ENCODE results near the gene PITPNC1.
"Not testable (repeated sequence)": the region's sequence is repeated elsewhere in the genome, so short reads cannot be mapped to it uniquely, and the experiment has no call there.

The PITPNC1 gene

DNA sequence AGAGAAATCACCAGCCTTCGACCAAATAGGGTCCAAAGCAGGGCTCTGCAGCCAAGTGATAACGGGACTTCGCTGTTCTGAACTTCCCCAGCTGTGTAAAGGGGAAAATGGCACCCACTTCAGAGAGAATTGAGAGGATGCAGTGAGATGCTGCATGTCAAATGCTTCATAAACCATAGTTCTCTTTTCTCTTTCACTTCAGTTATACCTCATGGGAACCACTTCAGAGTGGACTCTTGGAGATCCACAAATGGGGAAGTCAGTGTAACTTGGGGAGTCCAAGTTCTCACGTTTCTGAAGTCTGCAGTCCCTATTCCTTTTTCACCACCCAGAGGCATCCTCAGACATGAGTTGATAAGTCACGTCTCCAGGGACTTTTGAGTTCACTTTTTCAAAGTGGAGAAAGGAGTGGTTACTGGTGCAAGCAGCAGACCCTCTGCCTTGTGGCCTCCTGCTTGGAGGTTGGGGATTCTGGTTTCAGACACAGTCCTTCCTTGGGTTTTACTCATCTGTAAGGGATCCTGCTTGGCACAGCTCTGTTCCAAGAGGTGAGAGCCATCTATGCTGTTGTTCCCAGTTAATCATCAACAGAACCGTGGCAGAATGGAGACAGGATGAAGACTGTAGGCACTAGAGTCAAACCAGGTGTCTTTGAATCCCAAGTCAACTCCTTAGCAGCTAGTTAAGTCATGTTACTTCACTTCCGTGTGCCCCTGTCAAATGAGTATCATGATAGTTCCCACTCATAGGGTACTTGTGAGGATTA, 217.2 kb downstream of the PITPNC1 start:
- no peak for DNase-seq

DNA sequence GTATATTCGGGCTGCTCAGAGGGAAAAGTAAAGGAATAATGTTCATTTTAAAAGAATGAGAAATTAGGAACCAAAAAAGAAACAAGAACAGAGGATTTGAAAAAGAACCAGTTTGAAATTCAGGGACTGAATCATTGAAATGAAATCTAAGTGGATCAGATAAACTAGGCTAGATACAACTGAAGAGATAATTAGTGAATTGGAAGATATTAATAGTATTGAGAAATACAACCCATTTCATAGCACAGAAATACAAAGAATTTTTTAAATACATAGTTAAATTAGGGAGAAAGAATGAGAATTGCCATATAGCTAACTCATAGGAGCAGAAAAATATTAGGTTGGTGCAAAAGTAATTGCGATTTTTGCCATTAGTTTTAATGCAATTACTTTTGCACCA, 223.3 kb downstream of the PITPNC1 start:
- DNase-seq, result no peak

DNA sequence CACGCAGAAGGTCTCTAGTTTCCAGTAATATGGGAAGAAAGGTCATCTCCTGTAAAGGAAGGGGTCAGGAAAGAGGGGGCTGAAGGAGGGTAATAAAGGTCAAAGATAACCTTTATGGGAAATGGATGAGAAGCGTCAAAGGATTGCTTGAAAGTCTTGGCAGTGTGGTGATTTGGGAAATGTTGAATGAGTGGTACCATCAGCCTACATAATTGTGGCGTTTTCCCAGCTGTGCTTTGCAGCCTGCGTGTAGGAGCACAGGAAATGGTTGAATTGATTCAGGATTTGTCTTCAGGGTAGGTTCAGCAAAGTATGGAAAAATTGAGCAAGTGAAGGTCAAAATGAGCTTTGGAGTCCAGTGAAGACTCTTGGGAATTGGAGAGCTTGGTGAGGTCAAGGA, 224.8 kb downstream of the PITPNC1 start:
- no peak for DNase-seq

- DNase-seq, result no peak
Observed at GRCh38 chr17:67602444-67602843, 225.4 kb downstream of the PITPNC1 start.

DNA sequence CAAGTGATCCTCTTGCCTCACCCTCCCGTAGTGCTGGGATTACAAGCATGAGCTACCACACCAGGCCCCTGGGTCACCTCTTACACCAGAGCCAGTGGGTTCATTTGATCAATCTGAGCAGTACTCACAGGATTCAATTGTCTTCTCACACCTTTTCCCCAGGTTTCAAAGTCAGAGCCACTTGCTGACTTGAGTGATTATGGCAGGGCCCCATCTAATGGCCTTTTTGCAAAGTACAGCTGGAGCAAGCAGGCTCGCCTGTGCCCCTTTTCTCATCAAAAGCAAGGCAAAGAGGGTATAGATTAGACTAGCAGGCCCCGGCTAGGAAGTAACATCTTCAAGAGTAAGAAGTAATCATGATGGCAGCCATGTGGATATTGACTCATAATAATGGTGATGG, 225.9 kb downstream of the PITPNC1 start:
- DNase-seq, result peak; percentile 51

GRCh38 chr17:67605256-67605912, 228.3 kb downstream of the PITPNC1 start:
- DNase-seq, result no peak

GRCh38 chr17:67606471-67606870, 229.4 kb downstream of the PITPNC1 start:
- no peak for DNase-seq

GRCh38 chr17:67606896-67607604, 230.0 kb downstream of the PITPNC1 start:
- no peak for DNase-seq

DNA sequence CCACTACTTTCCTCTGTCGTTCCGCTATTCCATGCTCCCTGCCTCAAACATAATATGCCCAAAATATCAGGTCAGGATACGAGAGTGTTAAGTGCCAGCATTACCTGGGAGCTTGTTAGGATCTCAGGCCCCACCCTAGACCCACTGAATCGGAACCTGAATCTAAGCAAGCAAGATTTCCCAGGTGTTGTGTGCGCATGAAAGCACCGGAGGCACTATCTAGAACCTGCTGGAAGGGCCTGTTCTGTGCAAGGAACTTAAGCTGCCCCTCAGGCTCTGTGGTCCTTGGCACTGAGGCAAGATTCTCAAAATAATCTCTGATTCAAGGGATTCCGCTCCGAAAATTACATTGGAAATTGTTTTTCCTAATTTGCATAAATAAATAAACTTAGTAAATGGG, 233.0 kb downstream of the PITPNC1 start:
- DNase-seq, result no peak

DNA sequence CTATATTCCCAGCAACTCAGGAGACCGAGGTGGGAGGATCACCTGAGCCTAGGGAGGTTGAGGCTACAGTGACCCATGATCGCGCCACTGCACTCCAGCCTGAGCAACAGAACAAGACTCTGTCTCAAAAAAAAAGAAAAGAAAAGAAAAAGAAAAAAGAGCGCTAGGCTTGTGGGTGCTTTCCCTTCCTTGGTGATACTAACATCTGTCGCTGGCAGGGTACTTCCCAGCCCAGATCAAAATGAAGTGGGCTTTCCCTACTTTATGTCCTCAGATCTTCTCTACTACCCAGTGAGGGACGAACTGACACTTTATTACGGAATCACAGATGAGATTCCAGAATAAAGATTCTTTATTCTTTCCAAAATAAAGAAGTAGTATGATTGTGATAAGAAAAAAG, 236.9 kb downstream of the PITPNC1 start:
- no peak for DNase-seq

- no peak for DNase-seq
Observed at GRCh38 chr17:67615011-67615561, 238.0 kb downstream of the PITPNC1 start.

GRCh38 chr17:67615736-67616135, 238.7 kb downstream of the PITPNC1 start:
- DNase-seq, result no peak

DNA sequence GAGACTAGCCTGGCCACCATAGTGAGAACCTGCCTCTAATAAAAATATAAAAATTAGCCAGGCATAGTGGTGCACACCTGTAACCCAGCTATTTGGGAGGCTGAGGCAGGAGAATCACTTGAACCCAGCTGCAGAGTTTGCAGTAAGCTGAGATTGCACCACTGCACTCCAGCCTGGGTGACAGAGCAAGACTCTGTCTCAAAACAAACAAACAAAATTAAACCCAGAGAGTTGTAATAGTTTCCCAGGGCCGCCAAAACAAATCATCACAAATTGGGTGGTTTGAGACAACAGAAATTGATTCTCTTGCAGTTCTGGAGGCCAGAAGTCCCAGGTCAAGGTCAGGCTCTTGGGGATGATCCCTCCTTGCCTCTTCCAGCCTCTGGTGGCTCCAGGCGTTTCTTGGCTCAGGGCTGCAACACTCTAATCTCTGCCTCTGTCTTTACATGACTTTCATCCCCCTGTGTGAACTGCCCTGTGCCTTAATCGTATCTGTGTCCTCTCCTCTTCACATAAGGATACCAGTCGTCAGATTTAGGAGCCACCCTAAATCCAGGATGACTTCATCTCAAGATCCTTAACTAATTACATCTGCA, 240.3 kb downstream of the PITPNC1 start:
- no peak for DNase-seq

- DNase-seq, result no peak
Observed at GRCh38 chr17:67619555-67619954, 242.5 kb downstream of the PITPNC1 start.

- no peak for DNase-seq
Observed at GRCh38 chr17:67620088-67620487, 243.0 kb downstream of the PITPNC1 start.

DNA sequence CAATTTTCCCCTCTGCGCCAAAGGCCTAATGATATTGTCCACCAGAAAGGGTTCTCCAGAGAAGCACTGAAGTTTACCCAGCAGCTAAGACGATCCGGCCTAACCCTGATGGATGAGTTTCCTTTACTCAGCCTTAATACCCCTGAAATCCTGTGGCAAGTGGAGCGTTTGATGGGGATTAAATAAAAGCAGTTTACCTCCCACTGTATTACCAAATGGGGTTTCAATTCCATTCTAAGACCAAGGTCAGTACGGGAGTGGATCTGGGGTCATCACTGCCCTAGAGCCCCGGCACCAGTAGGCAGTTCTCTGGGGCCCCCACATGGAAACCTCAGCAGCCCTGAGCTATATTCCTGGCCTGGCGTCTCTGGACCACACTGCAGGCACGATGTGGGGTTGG, 243.6 kb downstream of the PITPNC1 start:
- DNase-seq, result no peak

- no peak for DNase-seq
Observed at GRCh38 chr17:67623767-67624166, 246.7 kb downstream of the PITPNC1 start.

GRCh38 chr17:67624886-67625656, 248.0 kb downstream of the PITPNC1 start:
- DNase-seq, result no peak

DNA sequence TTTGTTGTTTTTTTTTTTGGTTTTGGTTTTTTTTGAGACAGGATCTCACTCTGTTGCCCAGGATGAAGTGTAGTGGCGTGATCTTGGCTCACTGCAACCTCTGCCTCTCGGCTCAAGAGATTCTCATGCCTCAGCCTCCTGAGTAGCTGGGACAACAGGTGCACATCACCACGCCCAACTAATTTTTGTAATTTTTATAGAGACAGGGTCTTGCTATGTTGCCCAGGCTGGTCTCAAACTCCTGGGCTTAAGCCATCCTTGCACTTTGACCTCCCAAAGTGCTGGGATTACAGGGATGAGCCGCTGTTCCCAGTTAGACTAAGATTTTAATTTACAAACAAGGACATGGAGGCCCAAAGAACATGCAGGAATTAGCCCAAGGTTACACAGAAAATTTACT, 248.9 kb downstream of the PITPNC1 start:
- no peak for DNase-seq

DNA sequence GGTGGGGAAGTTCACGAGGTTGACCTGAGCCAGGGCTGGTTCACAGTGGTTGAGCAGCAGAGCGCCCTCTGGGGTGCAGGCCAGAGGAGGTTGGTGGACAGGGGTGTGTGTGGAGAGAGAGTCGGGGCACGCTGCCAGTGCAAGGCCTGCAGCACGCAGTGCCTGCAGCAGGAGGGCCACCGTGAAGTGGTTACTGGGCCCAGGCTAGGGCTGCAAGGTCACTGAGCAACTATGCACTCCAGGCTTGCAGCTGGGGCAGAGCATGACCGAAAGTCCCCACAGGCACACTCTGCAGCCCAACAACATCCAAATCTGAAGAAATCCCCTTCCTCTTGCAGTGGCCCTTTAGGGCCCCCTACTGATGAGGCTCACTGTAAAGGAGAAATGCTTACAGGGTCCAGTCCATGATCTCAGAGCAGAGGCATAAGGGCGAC, 251.5 kb downstream of the PITPNC1 start:
- no peak for DNase-seq

DNA sequence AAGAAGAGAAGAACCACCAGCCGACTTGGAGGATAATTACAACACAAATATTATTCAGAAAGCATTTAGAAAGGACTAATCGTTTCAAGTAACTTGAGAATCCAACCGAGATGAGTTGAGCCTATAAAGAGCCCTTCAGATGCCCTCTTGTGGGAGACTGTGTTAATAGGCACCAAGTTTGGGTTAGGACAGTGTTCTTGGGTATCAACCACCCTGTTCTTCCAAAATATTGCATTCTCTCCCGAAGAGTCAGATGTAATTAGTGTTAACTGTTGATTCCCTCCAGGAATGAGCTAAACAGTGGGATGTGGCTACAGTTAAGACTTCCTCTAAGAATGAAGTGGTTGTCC, 252.9 kb downstream of the PITPNC1 start:
- no peak for DNase-seq

DNA sequence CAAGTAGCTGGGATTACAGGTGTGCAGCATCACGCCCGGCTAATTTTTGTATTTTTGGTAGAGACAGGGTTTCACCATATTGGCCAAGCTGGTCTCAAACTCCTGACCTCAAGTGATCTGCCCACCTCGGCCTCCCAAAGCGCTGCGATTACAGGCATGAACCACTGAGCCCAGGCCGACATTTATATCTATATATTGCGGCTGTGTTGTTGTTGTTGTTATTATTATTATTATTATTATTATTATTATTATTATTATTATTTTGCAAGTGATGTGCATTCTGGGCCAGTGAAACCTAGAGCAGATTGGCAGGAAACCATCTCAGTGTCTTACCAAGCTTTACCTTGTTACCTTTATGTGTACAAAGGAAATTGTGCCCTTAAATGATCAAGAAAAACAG, 253.8 kb downstream of the PITPNC1 start:
- DNase-seq, result not testable (repeated sequence)

DNA sequence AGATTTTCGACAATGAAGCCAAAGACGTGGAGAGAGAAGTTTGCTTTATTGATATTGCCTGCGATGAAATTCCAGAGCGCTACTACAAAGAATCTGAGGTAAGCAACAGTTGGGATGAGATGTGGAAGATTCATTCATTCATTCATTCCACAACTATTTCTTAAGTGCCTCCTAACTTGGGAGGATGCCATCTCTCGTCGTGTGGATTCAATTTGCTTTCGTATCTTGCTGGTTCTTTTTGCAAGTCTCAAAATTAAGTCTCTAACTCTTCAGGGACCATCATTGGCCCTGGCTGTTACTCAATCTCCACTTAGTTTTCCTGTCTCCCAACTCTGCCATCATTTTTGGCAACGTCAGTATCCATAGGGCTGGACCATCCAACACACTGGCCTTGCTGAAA, 255.1 kb downstream of the PITPNC1 start:
- DNase-seq, result no peak
